GM21529 (cell line): ENCODE results near the gene ZNF737.
"Not testable (repeated sequence)": the region's sequence is repeated elsewhere in the genome, so short reads cannot be mapped to it uniquely, and the experiment has no call there.

Experiments
- ATAC-seq: cut with Tn5 transposase; IDR thresholded peaks from one replicate; pipeline ENCODE4 v1.9.1; 2021; ENCODE audit not compliant: unreplicated experiment

The ZNF737 gene

DNA sequence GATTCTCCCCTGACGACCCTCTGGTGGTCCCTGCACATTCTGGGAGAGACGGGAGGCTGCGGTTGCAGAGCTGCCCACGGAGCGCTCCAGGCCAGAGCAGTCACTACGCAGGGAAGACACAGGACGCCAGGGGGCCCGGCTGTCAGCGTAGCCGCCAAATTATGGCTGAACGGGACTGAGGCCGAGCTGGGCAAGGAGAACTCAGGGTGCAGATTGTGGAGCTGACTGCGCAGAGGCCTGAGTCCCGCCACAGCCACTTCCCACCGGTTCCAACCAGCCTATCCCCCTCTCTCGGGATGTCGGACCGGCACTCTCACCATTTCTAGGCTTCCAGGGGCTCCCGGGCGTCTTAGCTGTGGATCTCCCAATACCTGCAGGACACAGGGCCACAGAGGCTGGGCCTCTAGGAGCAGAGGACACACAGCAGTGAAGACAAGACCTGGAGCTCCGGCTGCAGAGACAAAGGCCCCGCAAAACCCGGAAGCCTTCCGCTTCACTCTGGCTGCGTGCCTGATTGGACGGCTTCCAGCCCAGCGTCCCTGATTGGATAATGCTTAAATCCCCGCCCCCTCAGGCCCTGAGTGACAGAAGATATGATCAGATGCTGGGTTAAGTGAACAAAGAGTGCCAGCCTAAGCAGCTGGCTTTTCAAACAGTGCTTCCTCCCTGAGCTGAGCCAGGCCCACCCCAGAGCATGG, at the start of gene ZNF737:
Gene ZNF737 (minus strand): TSS at position 461 of the 698 bp plus-strand sequence. CDS start 141 bp downstream, at position 320.
- ATAC-seq: peak; percentile 91

GRCh38 chr19:20614971-20615370, 49.4 kb upstream of the ZNF737 start:
- not testable (repeated sequence) for ATAC-seq

- no peak for ATAC-seq
Measured at GRCh38 chr19:20612711-20613316, 47.2 kb upstream of the ZNF737 start.

DNA sequence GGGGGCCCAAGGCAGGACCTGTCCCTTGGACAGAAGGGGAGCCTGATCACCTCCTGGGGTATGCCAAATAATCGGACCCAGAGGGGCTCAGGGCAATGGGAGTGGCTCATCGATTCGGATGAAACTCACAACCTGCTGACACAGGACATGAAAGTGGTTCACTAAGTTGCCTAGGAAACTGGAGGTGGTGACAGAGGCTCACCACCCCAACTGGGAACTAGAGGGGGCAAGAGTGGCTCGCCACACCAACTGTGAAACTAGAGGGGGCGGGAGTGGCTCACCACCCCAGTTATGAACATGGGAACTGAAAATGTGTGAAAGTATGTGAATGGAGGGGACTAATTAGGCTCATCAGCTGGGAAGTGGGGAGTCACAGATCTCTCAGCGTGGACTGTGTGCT, 46.3 kb upstream of the ZNF737 start:
- ATAC-seq: no peak

GRCh38 chr19:20607943-20608342, 42.4 kb upstream of the ZNF737 start:
- no peak for ATAC-seq

- ATAC-seq: no peak
Measured at GRCh38 chr19:20558571-20558970, 7.0 kb downstream of the ZNF737 start.

DNA sequence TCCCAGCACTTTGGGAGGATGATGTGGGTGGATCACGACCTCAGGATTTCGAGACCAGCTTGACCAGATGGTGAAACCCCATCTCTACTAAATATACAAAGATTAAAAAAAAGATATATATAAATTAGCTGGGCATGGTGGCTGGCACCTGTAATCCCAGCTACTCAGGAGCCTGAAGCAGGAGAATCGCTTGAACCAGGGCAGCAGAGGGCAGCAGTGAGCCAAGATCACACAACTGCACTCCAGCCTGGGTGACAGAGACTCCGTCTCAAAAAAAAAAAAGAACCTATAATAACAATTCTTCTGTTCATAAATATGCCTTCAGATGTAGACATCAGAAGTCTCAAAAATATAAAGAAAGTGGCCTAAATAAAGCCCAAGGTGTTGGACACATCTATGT, 7.6 kb downstream of the ZNF737 start:
- ATAC-seq: no peak

DNA sequence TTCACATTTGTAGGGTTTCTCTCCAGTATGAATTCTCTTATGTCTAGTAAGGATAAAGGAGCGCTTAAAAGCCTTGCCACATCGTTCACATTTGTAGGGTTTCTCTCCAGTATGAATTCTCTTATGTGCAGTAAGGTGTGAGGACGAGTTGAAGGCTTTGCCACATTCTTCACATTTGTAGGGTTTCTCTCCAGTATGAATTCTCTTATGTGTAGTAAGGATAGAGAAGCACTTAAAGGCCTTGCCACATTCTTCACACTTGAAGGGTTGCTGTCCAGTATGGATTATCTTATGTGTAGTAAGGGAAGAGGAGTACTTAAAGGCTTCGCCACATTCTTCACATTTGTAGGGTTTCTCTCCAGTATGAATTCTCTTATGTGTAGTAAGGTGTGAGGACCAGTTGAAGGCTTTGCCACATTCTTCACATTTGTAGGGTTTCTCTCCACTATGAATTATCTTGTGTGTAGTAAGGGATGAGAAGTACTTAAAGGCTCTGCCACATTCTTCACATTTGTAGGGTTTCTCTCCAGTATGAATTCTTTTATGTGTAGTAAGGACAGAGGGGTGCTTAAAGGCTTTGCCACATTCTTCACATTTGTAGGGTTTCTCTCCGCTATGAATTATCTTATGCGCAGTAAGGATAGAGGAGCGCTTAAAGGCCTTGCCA, 20.8 kb downstream of the ZNF737 start:
- ATAC-seq: not testable (repeated sequence)

GRCh38 chr19:20530303-20530702, 35.3 kb downstream of the ZNF737 start:
- not testable (repeated sequence) for ATAC-seq

DNA sequence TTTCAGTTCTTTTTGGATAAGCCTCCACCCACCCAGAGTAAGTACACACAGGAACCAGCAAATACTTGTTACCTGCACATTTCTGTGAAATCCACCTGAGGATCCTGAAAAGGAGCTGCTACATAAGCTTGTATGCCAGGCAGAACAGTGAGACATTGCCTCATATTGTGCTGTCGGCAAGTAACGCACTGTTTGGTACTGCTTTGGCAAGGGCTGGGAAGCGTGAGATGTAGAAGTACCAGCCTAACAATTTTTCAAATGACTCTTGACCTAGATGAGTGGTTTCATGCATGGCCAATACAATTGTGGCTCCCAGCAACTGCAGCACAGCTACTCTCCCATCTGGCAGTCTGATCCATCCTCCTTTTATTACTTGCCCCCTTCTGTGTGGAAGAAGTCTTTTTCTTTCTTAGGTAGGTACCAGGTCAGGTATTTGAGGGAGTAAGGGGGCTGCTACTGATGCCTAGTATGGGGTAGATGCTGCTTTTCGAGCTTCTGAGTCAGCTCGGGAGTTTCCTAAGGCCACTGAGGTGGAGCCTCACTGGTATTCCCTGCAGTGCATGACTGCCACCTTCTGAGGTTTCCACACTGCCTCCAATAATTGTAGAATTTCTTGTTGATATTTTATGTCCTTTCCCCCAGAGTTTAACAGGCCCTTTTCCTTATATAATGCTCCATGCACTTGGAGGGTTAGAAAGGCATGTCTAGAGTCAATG, 52.2 kb downstream of the ZNF737 start:
- no peak for ATAC-seq

- no peak for ATAC-seq
Measured at GRCh38 chr19:20503476-20503875, 62.1 kb downstream of the ZNF737 start.
